HepG2 (cell line): ENCODE results near the gene ARID5B. TPM values are rescaled to one million over a fixed set of nuclear protein-coding genes. Genes with fewer than 3 reads are reported as not detected.

ENCODE experiments used
- ATAC-seq: fragments of 200-7000 bp; cut with Tn5 transposase; 3 replicates; pipeline ENCODE4 v1.9.1; 2020; ENCODE audit warnings: mild to moderate bottlenecking, moderate library complexity
- BruUV-seq: library from RNA; stranded (reverse); fragments of 400-500 nt; replicated peaks from 2 replicates; lab custom pipeline; 2021; lab: Mats Ljungman, UMichigan
- CTCF ChIA-PET: fragments of 300-600 bp; formaldehyde crosslinking; extraction: SDS; loops from one replicate; lab custom pipeline; 2021; ENCODE audit warnings: low total read pairs, inconsistent platforms, low intra/inter-chr PET ratio; lab: Yijun Ruan, JAX
- POLR2A ChIA-PET: fragments of 350-600 bp; sonication (Branson Sonifier 250); formaldehyde crosslinking; loops from one replicate; lab custom pipeline; 2020; ENCODE audit warnings: antibody characterized with exemption, inconsistent platforms; lab: Yijun Ruan, JAX
- DNase-seq: peaks from one replicate; pipeline ENCODE4 v3.0.0-alpha.2; 2015; ENCODE audit warnings: low spot score
- FAIRE-seq: peaks from 3 replicates; lab custom pipeline; 2011; peaks lifted over from hg19 to GRCh38; lab: Jason Lieb, UNC
- H2AFZ ChIP-seq: one replicate; pipeline ENCODE4 v1.6.1; 2011; ENCODE audit warnings: low read length, inconsistent platforms
- H3K27ac ChIP-seq: fragments of 300-600 bp; 3 replicates; pipeline ENCODE4 v1.8.0; 2011; ENCODE audit warnings: mixed run types, mild to moderate bottlenecking, mixed read lengths, low read length, inconsistent platforms; ENCODE audit not compliant: insufficient read depth; ENCODE audit errors: extremely low read length
- H3K27me3 ChIP-seq, 2 experiments: fragments of 200-600 bp in 1 of 2; 2 replicates in 1 of 2; 3 replicates in 1 of 2; pipeline versions ENCODE4 v1.6.0 to v1.8.0; 2011; ENCODE audit warnings: low read length in 2 of 2, mild to moderate bottlenecking in 2 of 2, moderate library complexity in 2 of 2, inconsistent platforms in 1 of 2; ENCODE audit not compliant: insufficient read depth in 2 of 2, control insufficient read depth in 1 of 2
- H3K36me3 ChIP-seq, 2 experiments: fragments of 200-600 bp in 1 of 2; replicated peaks in 1 of 2; 2 replicates in 1 of 2; 3 replicates in 1 of 2; pipeline versions ENCODE4 v1.5.1 to v1.8.0; 2011; ENCODE audit warnings: low read length in 2 of 2, inconsistent platforms in 1 of 2; ENCODE audit not compliant: insufficient read depth in 2 of 2, control insufficient read depth in 1 of 2
- H3K4me1 ChIP-seq: 2 replicates; pipeline ENCODE4 v1.5.1; 2012; ENCODE audit warnings: low read length, inconsistent platforms; ENCODE audit not compliant: insufficient read depth
- H3K4me2 ChIP-seq: 2 replicates; pipeline ENCODE4 v1.6.0; 2011; ENCODE audit warnings: low read depth, low read length, inconsistent platforms
- H3K4me3 ChIP-seq, 3 experiments: fragments of 200-600 bp in 1 of 3; sonication (generic), shearing (Covaris generic) in 1 of 3; replicated peaks in 1 of 3; 2 replicates each; pipeline ENCODE4 v1.5.1; 2011 to 2016; ENCODE audit warnings: low read length in 3 of 3, inconsistent platforms in 2 of 3, low read depth in 2 of 3, mild to moderate bottlenecking in 2 of 3, control low read depth in 1 of 3, mixed read lengths in 1 of 3; ENCODE audit not compliant: insufficient read depth in 1 of 3
- H3K79me2 ChIP-seq: one replicate; pipeline ENCODE4 v1.6.1; 2011; ENCODE audit warnings: low read length, inconsistent platforms; ENCODE audit not compliant: insufficient read depth
- H3K9ac ChIP-seq: 2 replicates; pipeline ENCODE4 v1.6.0; 2011; ENCODE audit warnings: mild to moderate bottlenecking, low read depth, low read length, inconsistent platforms; ENCODE audit not compliant: insufficient read depth
- H3K9me3 ChIP-seq: 2 replicates; pipeline ENCODE4 v1.5.1; 2012; ENCODE audit warnings: mild to moderate bottlenecking, low read length
- H4K20me1 ChIP-seq: 2 replicates; pipeline ENCODE4 v1.6.0; 2011; ENCODE audit warnings: inconsistent platforms, mild to moderate bottlenecking, low read length, moderate library complexity; ENCODE audit not compliant: insufficient read depth
- HOXD1 ChIP-seq: sonication (generic); formaldehyde crosslinking; IDR thresholded peaks from 2 replicates; pipeline ENCODE4 v1.5.0; 2020; ENCODE audit warnings: missing genetic modification reagents
- KDM4B ChIP-seq: sonication (generic); formaldehyde crosslinking; IDR thresholded peaks from 2 replicates; pipeline ENCODE4 v1.4.0; 2020; ENCODE audit warnings: missing genetic modification reagents
- MAF1 ChIP-seq: sonication (generic); formaldehyde crosslinking; IDR thresholded peaks from 2 replicates; pipeline ENCODE4 v1.5.0; 2020; ENCODE audit warnings: missing genetic modification reagents, borderline replicate concordance
- NBN ChIP-seq: fragments of 450-650 bp; conservative IDR thresholded peaks from 2 replicates; pipeline ENCODE4 v1.6.1; 2017
- THRA ChIP-seq: sonication (generic); formaldehyde crosslinking; IDR thresholded peaks from 2 replicates; pipeline ENCODE4 v1.4.0; 2020; ENCODE audit warnings: missing genetic modification reagents, borderline replicate concordance
- TMF1 ChIP-seq: sonication (generic); formaldehyde crosslinking; IDR thresholded peaks from 2 replicates; pipeline ENCODE4 v1.8.1; 2022; ENCODE audit warnings: low read depth, missing genetic modification reagents
- ZBTB34 ChIP-seq: sonication (generic); formaldehyde crosslinking; IDR thresholded peaks from 2 replicates; pipeline ENCODE4 v1.8.0; 2022; ENCODE audit warnings: mild to moderate bottlenecking, missing genetic modification reagents
- ZNF282 ChIP-seq: fragments of 450-650 bp; IDR thresholded peaks from 2 replicates; pipeline ENCODE4 v1.6.1; 2018; ENCODE audit not compliant: partially characterized antibody
- ZNF780A ChIP-seq: sonication (generic); formaldehyde crosslinking; IDR thresholded peaks from 2 replicates; pipeline ENCODE4 v1.8.0; 2022; ENCODE audit warnings: mild to moderate bottlenecking, missing genetic modification reagents, moderate library complexity
- WGBS: methylation state at CpG from one replicate; pipeline ENCODE4 v1.1.6; 2017; ENCODE audit warnings: low lambda C conversion rate; 5-methylcytosine and 5-hydroxymethylcytosine counted together
- in situ Hi-C: cut with HindIII; loops from 2 replicates; pipeline ENCODE4 v1.10.0; 2017; ENCODE audit warnings: low pct_unique_long_range_greater_than_20kb; ENCODE audit not compliant: extremely low pct_ligation_motif_present
- intact Hi-C: fragments of 100-400 bp; cut with micrococcal nuclease; formaldehyde crosslinking; loops from one replicate; pipeline ENCODE4 v1.10.0; 2022; ENCODE audit not compliant: unreplicated experiment
- polyA plus RNA-seq, 8 experiments: library from polyadenylated mRNA; depleted of rRNA in 3 of 8; stranded (reverse) in 7 of 8; unstranded in 1 of 8; fragments of >200 nt; fragmentation: Illumina TruSeq in 4 of 8; extraction: Trizol in 4 of 8; gene quantifications; 2 replicates each; pipeline versions ENCODE4 v1.2.1 to v1.2.3, GENCODE V29; 2011 to 2016; ENCODE audit warnings: low read depth in 4 of 8, missing spikeins in 1 of 8, mixed read lengths in 1 of 8; ENCODE audit not compliant: insufficient read depth in 1 of 8
- total RNA-seq, 5 experiments: library from RNA; depleted of rRNA; stranded (reverse); fragments of >200 nt; fragmentation: Illumina TruSeq; extraction: Trizol; gene quantifications; 2 replicates each; pipeline ENCODE4 v1.2.3, GENCODE V29; 2016; ENCODE audit warnings: low read depth in 1 of 5

The ARID5B gene
- total and polyA plus RNA-seq, 2 of the 13 experiments (the other 11 are each of a cell fraction or from before 2014, with no cell fraction given): 6.2 to 21.1 TPM

- TF ChIP-seq THRA (CRISPR knock-in tag) (no peak), MAF1 (no peak), TMF1 (CRISPR knock-in tag) (no peak), HOXD1 (CRISPR knock-in tag) (no peak)
Measured at GRCh38 chr10:62062028-62062427, 160.5 kb downstream of the ARID5B start (continued).

- no peak for FAIRE-seq
- intact Hi-C loops: no loop called here
- no TSS peak for BruUV-seq
Measured at GRCh38 chr10:62062752-62063512, 161.4 kb downstream of the ARID5B start.

More at GRCh38 chr10:62062752-62063512, 161.4 kb downstream of the ARID5B start:
- H3K4me3 ChIP-seq: no peak overlapping the region
- in situ Hi-C loops: no loop called here
- CTCF ChIA-PET: no interaction called here
- 94% methylated on average over 4 of the region's 4 CpGs for WGBS
- no peak for DNase-seq
- TF ChIP-seq KDM4B (CRISPR knock-in tag): no peak
- no peak for TF ChIP-seq ZNF282
- TF ChIP-seq NBN: no peak
- TF ChIP-seq ZBTB34 (CRISPR knock-in tag): no peak
- TF ChIP-seq ZNF780A (CRISPR knock-in tag): no peak
- TF ChIP-seq, all 625 proteins: peak for 0
- Histone ChIP-seq H2AFZ (no peak overlapping the region), H3K79me2 (no peaks in the 10 kb centered on the region), H3K27me3 (no peaks in the 10 kb centered on the region), H4K20me1 (peaks cover 10% of the 10 kb centered on the region), H3K4me2 (no peak overlapping the region), H3K4me1 (peaks cover 17% of the 10 kb centered on the region), H3K36me3 (peaks cover 13 to 76% of the 10 kb centered on the region in 2 experiments), H3K27ac (no peak overlapping the region), H3K9ac (no peak overlapping the region), H3K9me3 (no peaks in the 10 kb centered on the region)
- no peak for ATAC-seq
- POLR2A ChIA-PET: interaction anchor here (0.8 to 2.0 kb wide), 2 partner anchors 13 to 32 kb away, joined by 3 to 6 read pairs; no protein-coding TSS in a partner anchor
